ENCODE data around the gene PRM1. TPM values are rescaled to one million over a fixed set of nuclear protein-coding genes. Genes with fewer than 3 reads are reported as not detected.

Gene PRM1
- not detected in 2 replicates for total RNA-seq

DNA sequence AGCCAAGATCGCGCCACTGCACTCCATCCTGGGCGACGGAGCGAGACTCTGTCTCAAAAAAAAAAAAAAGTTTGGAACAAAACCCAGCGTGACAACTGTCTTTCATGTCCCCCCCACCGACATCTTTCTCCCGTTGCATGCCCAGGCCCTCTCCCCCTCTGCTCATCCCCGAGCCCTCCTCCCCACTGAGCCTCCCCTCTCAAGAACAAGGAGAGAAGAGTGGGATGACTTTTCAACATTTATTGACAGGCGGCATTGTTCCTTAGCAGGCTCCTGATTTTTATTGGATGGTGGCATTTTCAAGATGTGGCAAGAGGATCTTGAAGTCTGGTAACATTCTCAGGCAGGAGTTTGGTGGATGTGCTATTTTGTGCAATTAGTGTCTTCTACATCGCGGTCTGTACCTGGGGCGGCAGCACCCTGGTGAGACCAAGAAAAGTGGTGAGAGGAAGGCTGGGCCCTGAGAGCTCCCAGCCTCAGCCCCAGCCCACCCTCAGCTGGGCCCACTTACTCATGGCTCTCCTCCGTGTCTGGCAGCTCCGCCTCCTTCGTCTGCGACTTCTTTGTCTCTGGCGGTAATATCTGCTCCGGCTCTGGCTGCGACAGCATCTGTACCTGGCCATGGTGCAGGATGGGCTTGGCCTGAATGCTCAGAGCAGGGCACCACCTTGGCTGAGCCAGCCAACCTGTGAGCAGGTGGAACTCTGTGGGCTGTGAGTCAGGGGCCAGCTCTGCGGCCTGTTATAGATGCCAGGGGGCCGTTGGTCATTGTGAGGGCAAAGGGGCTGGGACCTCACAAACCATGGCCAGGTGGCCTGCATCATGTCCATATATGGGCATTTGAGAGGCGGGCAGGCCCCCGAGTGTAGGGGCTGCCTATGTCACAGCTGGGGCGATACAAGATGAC lies at the start of gene PRM1:
TSS of gene PRM1 (minus strand) at position 715 of the 907 bp plus-strand sequence. CDS start at position 623, 92 bp downstream.
- H3K4me3 ChIP-seq (ENCODE audit: low read depth, low read length): no peak within 1 kb of the TSS
- no peak for TF ChIP-seq CTCF (IDR thresholded peaks at IDR 0.05; ENCODE audit: insufficient read depth, low read depth, low read length)
- no peak for DNase-seq (ENCODE audit: low read depth)

GRCh38 chr16:11330526-11331237 lies 49.6 kb upstream of the PRM1 start:
- no peak overlapping the region for H3K4me3 ChIP-seq (ENCODE audit: low read depth, low read length)
- no peak for TF ChIP-seq CTCF (IDR thresholded peaks at IDR 0.05; ENCODE audit: insufficient read depth, low read depth, low read length)
- no peak for DNase-seq (ENCODE audit: low read depth)

- no peak for TF ChIP-seq CTCF (IDR thresholded peaks at IDR 0.05; ENCODE audit: insufficient read depth, low read depth, low read length)
- DNase-seq (ENCODE audit: low read depth): peak; percentile 45
- no peak overlapping the region for H3K4me3 ChIP-seq (ENCODE audit: low read depth, low read length)
Measured at GRCh38 chr16:11329891-11330290, 48.8 kb upstream of the PRM1 start.

GRCh38 chr16:11329071-11329491 lies 48.0 kb upstream of the PRM1 start:
- peak; percentile 40 for DNase-seq (ENCODE audit: low read depth)
- no peak for TF ChIP-seq CTCF (IDR thresholded peaks at IDR 0.05; ENCODE audit: insufficient read depth, low read depth, low read length)
- H3K4me3 ChIP-seq (ENCODE audit: low read depth, low read length): peak overlapping the region; percentile 10

DNA sequence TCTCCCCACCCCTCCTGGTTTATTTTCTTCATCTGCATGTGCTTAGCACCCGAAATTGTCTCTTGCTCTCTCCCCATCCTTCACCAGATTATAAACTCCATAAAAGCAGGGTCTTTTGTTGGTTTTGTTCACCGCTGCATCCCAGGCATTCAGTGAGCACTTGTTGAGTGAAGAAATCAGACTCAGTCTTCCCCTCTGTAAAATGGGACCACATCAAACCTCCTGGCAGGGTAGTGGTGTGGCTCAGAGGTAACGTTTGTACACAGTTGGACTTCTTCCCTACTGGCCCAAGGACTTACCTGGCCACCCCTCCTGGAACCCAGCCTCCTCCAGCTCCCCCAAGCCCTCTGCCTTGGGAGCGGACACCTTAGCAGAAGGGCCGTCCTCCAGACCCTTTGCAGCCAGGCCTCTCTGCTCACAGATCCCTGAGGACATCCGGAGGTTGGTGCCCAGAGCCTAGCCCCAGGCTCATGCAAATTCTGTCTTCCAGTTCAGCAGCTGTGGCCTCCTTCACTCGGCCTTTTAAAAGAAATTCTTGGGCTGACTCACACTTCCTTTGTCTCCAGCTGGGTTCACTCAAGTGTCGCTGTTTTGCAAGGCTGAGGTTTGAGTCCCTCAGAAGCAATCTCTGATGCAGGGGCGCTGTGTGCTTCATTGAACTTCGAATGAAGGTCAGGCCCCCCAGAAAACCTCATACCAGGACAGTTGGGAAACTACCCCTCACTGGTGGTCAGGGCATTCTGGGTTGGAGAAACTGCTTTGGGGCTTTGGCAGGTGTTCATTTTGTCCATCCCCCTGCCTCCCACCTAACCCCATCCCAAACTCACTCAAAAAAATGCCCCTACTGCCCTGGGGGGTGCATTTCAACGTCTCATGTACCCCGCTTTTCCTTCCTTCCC lies 47.3 kb upstream of the PRM1 start:
- H3K4me3 ChIP-seq (ENCODE audit: low read depth, low read length): peak overlapping the region; percentile 10
- no peak for TF ChIP-seq CTCF (IDR thresholded peaks at IDR 0.05; ENCODE audit: insufficient read depth, low read depth, low read length)
- DNase-seq (ENCODE audit: low read depth): peak; percentile 99

Measured in fibroblast of villous mesenchyme (primary cell).